ENCODE data around the gene TRPM5. TPM values are rescaled to one million over a fixed set of nuclear protein-coding genes. Genes with fewer than 3 reads are reported as not detected.

TRPM5 gene
- total and polyA plus RNA-seq, 4 donors, result 0.05 TPM; not detected in 3

GRCh38 chr11:2451336-2451735, 7.0 kb upstream of the TRPM5 start:
- Histone ChIP-seq H3K4me3 (ENCODE audit: low read depth in 1 of 3, low read length in 3 of 3) (no peak overlapping the region), H3K4me1 (ENCODE audit: control insufficient read depth in 4 of 4, insufficient read depth in 4 of 4, low read length in 3 of 4) (peaks cover 0 to 6% (median 0%) of the 10 kb centered on the region in 4 donors), H3K9ac (ENCODE audit: low read depth in 1 of 2, low read length in 2 of 2) (no peak overlapping the region), H3K27me3 (ENCODE audit: control insufficient read depth in 4 of 4, insufficient read depth in 4 of 4, low read length in 3 of 4) (no peaks in the 10 kb centered on the region), H3K36me3 (ENCODE audit: control insufficient read depth in 4 of 4, insufficient read depth in 3 of 4, low read depth in 1 of 4, low read length in 3 of 4) (no peaks in the 10 kb centered on the region), H3K27ac (ENCODE audit: low read depth in 1 of 2, low read length in 2 of 2) (no peak overlapping the region), H3K9me3 (ENCODE audit: control insufficient read depth in 4 of 4, low read length in 3 of 4) (no peaks in the 10 kb centered on the region)
- no peak for DNase-seq (ENCODE audit: low spot score)
- no peak for TF ChIP-seq JUND (IDR thresholded peaks at IDR 0.05)
- WGBS, result 88% methylated on average over 15 of the region's 15 CpGs

GRCh38 chr11:2450321-2451041, 6.2 kb upstream of the TRPM5 start:
- Histone ChIP-seq H3K27ac (ENCODE audit: low read depth in 1 of 2, low read length in 2 of 2) (no peak overlapping the region), H3K4me3 (ENCODE audit: low read depth in 1 of 3, low read length in 3 of 3) (no peak overlapping the region), H3K4me1 (ENCODE audit: control insufficient read depth in 4 of 4, insufficient read depth in 4 of 4, low read length in 3 of 4) (peaks cover 0 to 6% (median 0%) of the 10 kb centered on the region in 4 donors), H3K9ac (ENCODE audit: low read depth in 1 of 2, low read length in 2 of 2) (no peak overlapping the region), H3K27me3 (ENCODE audit: control insufficient read depth in 4 of 4, insufficient read depth in 4 of 4, low read length in 3 of 4) (peaks cover 0 to 1% (median 0%) of the 10 kb centered on the region in 4 donors), H3K9me3 (ENCODE audit: control insufficient read depth in 4 of 4, low read length in 3 of 4) (no peaks in the 10 kb centered on the region), H3K36me3 (ENCODE audit: control insufficient read depth in 4 of 4, insufficient read depth in 3 of 4, low read depth in 1 of 4, low read length in 3 of 4) (no peaks in the 10 kb centered on the region)
- TF ChIP-seq CTCF (IDR thresholded peaks at IDR 0.05; ENCODE audit: low read depth, low read length, missing input control), result no peak
- TF ChIP-seq ZBTB33 (IDR thresholded peaks at IDR 0.05), result no peak
- TF ChIP-seq NR2F2 (IDR thresholded peaks at IDR 0.05), result no peak
- no peak for TF ChIP-seq FOXA2 (IDR thresholded peaks at IDR 0.05)
- no peak for TF ChIP-seq RXRA (IDR thresholded peaks at IDR 0.05)
- TF ChIP-seq YY1 (IDR thresholded peaks at IDR 0.05), result no peak
- no peak for TF ChIP-seq RAD21 (IDR thresholded peaks at IDR 0.05)
- no peak for DNase-seq (ENCODE audit: low spot score)
- WGBS, result 77% methylated on average over 19 of the region's 19 CpGs

- WGBS, result 70% methylated on average over 26 of the region's 26 CpGs
- DNase-seq (ENCODE audit: low spot score), result no peak
- Histone ChIP-seq H3K9ac (ENCODE audit: low read depth in 1 of 2, low read length in 2 of 2) (no peak overlapping the region), H3K36me3 (ENCODE audit: control insufficient read depth in 4 of 4, insufficient read depth in 3 of 4, low read depth in 1 of 4, low read length in 3 of 4) (no peaks in the 10 kb centered on the region), H3K9me3 (ENCODE audit: control insufficient read depth in 4 of 4, low read length in 3 of 4) (no peaks in the 10 kb centered on the region), H3K27ac (ENCODE audit: low read depth in 1 of 2, low read length in 2 of 2) (no peak overlapping the region), H3K4me3 (ENCODE audit: low read depth in 1 of 3, low read length in 3 of 3) (no peak overlapping the region), H3K27me3 (ENCODE audit: control insufficient read depth in 4 of 4, insufficient read depth in 4 of 4, low read length in 3 of 4) (peaks cover 0 to 3% (median 0%) of the 10 kb centered on the region in 4 donors), H3K4me1 (ENCODE audit: control insufficient read depth in 4 of 4, insufficient read depth in 4 of 4, low read length in 3 of 4) (peaks cover 0 to 13% (median 0%) of the 10 kb centered on the region in 4 donors)
- TF ChIP-seq REST (IDR thresholded peaks at IDR 0.05) (no peak), HNF4G (IDR thresholded peaks at IDR 0.05) (no peak), YY1 (IDR thresholded peaks at IDR 0.05) (no peak), HNF4A (conservative IDR thresholded peaks at IDR 0.05) (no peak)
Observed at GRCh38 chr11:2449548-2450320, 5.4 kb upstream of the TRPM5 start.

Data from liver (tissue), 9 donors.